LNCAP (cell line): ENCODE data around the gene SORBS2.

Source experiments
- CTCF ChIP-seq: fragments of 450-650 bp; IDR thresholded peaks from 2 replicates; pipeline ENCODE4 v1.5.1; 2017; ENCODE audit warnings: mild to moderate bottlenecking

The SORBS2 gene

DNA sequence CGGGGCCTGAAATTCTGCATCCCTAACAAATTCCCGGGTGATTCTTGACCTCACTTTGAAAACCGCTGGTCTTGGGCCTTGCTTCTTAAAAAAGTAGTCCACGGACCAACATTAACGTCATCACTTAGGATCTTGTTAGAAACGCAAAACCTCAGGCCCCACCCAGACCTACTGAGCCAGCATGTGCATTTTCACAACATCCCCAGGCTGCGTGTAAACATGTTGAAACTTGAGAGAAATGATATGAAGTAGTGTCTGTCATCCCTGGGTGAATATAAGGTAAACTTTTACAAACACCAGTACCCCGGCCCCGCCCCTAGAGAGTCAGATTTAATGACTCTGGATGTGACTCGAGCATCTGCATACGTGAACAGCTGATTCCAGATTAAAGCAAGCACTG is 33.7 kb downstream of the SORBS2 start:
- no peak for TF ChIP-seq CTCF

GRCh38 chr4:185775792-185776555 is 36.0 kb downstream of the SORBS2 start:
- TF ChIP-seq CTCF, result no peak

DNA sequence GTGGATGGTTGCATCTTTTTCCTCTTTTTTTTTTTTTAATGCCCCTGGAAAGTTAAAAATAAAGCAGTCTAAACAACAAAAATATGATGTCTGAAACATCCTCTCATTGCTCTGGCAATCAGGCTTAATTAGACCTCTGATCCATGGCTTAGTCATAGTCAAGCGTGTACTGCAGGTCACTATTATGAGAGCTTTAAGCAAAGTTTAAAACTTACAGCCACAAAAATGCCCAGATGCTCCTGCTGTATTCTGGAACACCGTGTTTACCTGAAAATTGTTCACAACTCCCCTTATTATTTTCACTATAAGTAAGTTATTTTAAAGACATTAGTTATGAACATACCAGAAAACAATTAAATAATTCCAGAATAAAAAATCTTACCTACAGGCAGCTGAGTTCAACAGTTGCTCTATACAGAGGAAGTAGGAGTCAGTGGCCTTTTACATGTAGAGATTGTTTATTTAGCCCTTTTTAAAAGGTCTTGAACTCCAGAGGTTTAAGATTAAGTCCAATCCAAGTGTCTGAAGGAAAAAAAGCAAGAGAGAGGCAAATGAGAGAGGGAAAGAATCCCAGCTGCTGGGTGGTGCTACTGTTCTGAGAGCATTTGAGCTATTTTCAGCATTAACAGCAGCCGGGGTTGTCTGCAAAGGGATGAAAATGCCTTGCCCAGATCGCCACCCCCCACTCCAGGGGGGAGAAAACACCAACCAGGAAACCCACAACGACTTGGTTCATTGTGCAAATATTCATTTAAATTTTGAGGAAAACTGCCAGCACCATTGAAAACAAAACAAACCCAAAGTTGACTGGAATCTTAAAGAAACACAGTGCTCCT is 36.9 kb downstream of the SORBS2 start:
- no peak for TF ChIP-seq CTCF

- no peak for TF ChIP-seq CTCF
Measured at GRCh38 chr4:185774131-185774653, 37.8 kb downstream of the SORBS2 start.

DNA sequence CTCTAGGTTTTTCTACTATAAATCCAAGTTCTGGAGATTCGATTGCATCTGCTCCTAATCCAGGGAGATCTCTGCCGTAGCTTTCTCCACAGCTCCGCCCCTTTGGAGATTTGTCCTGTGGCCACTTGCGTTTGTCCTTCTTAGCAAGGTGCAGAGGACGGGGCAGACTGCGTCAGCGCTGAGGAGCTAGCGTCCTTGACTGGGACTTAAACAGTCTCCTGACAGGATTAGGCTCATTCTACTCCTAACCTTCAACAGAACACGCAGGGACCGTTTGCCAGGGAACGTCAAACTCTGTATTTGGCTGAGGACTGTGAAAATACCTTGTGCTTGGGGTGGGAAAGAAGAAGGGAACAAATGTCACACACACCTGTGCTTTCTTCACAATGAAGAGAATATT is 38.6 kb downstream of the SORBS2 start:
- TF ChIP-seq CTCF, result no peak

DNA sequence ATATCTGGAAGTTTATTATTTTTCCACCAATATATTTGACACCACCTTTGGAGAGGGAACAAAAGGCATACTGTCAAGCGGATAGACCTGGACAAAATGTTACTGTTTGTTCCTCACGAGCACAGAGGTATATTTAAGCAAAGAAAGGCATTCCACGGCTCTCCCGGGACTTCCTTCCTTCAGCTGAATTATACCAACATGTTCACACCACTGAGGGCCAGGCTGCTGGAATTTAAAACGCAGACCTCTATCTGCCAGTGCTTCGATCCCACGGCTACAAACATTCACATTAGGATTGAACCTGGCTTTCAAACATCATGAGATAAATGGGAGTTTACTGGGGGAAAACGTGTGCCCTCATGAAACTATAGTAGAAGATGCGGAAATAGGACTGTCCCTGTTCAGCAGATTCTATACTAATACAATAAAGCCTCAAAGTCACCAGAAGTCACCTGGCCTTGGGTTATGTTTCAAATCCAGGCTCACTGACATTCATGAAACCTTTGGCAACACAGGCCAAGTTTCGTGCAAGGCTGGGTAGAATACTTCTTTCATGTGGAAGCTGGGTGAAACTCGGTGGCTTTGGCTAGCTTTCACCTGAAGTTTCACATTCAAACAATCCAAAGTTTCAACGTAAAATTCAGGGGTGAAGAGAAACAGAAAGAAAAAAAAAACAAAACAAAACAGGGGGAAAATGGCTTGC is 39.5 kb downstream of the SORBS2 start:
- TF ChIP-seq CTCF, result no peak

GRCh38 chr4:185771711-185772390 is 40.1 kb downstream of the SORBS2 start:
- TF ChIP-seq CTCF, result no peak
